NCI-H1436 (cell line): Measurements from ENCODE around the gene KCNK1.

Experiments used
- DNase-seq: peaks from one replicate; lab custom pipeline; 2025; lab: John Stamatoyannopoulos, UW

Gene KCNK1

DNA sequence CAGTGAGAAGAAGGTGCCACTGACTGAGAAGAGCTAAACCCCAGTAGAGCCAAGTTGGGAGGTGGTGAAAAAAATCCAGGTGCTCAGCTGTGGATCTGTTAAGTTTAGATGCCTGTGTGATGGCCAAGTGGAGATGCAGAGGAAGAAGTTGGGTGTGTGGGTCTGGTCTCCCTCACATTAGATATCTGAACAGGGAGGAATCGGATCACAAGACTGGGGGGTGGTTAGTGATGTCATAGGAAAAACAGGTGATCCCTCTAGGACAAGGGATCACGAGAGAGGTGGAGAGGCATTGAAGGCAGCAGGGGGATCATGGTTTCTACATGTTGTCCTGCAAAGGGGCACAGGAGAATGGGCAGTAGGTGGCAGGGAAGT is 22.6 kb downstream of the KCNK1 start:
- no peak for DNase-seq

DNA sequence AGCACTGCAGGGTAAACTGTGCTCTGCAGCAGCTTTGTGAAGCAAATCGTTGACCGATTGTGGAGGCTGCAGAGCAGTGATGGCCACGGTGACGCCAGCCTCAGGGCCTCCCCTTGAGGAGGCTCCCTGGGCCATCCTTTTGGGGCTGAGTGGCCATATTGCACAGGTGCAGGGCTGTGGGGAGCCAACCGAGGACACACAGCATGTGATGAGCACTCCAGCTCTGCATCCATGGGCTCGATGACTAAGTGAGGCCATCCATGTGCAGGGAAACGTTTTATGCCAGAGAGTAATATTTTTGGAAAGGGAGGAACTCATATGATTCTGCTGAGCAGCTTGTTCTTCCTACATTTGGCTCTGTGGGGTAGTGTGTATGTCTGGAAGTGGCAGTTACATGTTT is 24.6 kb downstream of the KCNK1 start:
- no peak for DNase-seq

DNA sequence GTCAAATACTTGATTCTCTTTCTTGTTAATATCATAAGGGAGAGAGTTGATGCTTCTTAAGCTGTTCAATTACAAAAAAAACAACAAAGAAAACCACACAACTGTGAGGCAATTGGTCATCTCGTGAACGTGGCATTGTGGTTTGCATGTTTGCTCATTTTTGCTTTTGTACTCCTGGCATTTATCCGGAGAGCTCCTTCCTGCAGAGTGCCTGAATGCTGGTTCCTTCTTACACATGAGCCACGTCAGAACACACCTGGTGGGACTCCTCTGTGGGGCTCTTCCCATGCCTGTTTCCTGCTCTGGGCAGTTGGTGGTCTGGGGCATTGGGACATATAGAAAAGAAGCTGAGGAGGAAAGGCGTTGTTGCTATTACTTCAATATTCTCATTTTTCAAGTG is 25.7 kb downstream of the KCNK1 start:
- no peak for DNase-seq

DNA sequence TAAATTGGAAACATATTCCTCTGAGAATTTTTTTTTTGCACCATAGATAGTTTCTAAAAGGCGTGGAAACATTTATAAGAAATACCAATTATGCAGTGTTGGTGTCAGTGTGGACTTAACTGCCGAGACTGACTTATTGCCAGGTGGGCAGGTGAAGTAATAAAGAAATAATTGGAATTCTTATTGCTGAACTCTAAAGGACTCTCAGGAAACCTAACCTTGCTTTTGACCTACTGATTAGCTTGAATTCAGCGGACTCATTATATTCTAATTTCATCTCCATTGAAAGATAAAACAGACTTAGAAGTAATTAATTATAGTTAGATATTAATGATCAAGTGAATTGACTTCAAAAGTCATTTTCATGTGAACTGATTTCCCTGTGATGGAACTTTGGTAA is 26.3 kb downstream of the KCNK1 start:
- no peak for DNase-seq

DNA sequence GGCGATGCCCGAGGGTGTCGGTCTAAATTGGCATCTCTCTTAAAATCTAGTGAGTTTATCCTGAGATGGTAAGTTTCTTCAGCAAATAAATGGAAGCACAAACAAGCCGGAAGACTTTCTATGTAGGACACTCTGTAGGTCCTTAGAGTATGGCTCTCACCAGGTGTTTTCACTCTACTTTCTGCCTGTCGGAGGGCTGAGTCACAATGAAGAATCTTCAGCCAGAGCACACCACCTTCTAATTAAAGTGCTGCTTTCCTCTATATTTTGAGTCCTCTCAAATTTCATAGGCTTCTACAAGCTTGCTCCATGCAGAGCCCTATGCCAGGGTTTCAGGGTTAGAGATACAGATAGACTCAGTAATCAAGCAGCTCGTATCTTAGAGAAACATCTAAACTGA is 27.1 kb downstream of the KCNK1 start:
- no peak for DNase-seq

DNA sequence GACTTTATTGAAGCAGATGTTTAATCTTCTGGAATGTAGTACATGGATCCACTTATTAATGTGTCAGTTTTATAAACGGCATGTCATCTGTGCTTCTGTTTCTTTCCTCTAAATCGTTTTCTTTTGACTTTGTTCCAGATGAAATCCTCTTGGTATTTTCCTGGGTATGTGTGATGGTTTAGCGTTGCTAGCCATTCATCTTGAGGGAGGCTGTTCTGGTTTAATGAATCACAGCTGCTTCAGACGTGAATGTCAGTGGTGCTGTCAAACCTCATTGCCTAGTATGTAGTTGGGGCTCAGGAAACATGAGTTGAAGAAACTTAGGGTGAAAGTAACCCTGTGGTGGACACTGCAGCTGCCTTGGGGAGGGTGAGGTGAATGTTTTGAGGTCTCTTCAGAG is 33.2 kb downstream of the KCNK1 start:
- DNase-seq, result no peak

DNA sequence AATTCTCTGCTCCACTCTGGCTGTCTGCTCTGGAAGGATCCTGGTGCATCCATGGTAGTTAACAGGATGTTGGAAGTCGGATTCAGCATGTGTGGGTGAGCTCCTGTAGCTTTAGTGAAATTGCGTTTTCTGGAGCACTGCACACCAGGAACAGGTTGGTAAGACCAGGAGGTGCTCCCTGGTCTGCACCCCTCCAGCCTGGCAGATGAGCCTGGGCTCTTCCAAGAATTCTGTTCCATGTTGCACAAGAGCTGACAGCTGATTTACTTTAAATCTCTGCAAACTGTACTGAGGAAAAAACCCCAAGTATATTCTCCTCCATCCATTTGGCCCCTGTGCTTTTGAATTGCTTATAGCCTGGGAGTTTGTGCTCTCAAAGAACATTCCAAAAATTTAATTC is 33.7 kb downstream of the KCNK1 start:
- no peak for DNase-seq

DNA sequence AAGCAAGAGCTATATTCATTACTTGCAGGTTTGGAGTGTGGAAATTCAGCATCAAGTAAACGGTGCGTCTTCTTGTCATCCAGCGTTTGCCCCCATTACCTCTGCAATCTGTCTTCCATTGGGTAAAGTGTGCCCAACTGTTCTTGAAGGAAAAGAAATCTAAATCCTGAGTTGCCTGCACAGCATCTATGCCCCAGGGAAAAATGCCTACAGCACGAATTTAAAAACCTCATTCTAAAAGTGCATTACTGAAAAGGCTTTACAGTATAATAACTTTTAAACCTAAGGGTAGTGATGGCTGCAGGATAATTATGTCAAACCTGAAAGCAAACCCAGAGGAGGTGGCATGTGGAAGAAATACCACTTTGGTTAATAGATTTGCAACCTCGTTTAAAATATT is 37.2 kb downstream of the KCNK1 start:
- DNase-seq, result no peak

DNA sequence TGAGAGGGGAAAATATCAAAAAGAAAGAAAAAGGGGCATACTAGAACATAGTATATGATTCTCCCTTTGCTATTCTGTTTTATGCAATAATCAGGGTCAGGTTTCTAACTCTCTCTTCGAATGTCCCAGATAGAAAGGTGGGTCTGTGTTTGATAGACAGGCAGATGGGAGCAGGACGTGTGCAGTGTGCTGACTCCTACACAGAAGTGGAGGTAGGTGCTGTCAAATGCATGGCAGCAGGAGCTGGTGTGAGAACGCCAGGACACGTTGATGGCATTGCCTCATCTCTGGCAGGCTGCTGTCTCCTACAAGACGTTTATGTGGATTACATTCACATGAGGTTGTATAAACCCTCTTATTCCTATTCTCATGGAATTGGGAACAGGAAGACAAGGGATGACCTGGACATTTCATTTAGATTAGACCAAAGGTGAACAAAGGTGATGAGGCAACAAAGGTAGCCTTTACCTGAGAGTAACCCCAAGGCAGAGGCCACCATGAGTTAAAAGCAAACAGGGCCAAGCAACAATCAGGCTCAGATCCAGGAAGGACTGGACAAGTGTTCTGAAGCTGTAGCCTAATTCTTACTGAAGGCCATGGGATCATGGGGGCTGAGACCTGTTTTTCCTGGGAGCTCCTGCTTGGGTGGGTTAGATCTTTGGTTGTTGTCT is 37.8 kb downstream of the KCNK1 start:
- no peak for DNase-seq

DNA sequence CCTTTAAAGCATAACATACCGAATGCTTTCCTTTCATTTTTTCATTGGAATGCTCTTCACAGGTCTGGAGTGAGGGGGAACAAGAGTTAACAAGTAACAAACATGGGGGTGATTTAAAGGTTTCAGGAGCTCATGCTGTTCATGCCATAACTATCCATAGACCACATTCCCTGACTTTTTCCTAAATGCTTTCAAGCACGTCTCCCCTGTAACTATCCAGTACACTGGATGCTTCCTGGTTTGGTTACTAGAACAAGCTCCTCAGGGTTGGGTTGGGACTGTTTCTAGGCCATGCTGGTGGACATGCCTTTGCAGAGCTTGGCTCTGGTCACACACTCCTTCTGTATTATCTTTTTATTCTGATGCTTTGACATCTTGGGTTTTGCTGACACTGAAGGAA is 38.6 kb downstream of the KCNK1 start:
- DNase-seq, result no peak

DNA sequence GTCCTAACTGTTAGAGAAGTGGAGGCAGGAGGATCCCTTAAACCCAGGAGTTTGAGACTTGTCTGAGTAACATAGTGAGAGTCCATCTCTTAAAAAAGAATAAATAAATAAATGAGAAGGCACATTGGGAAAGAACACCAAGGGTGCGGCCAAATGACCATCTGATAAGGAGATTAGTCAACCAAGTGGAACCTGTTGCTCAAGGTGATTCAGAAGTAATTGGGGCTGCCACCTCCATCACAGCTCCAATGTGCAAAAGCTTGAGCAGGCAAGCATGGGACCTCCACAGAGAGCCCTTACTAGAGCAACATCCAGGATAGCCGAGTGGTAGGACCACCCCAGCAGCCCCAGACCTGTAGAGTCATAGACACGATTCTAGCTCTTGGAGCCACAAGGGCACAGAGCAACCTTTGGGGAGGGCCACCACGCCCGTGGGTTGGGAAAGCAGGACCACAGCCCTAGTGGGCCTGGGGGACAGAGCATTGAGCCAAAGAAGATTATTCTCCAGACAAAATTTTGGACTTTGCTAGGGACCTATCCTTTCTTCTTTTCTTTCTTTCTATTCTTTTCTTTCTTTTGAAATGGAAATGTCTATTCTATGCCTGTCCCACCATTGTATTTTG is 40.9 kb downstream of the KCNK1 start:
- no peak for DNase-seq

DNA sequence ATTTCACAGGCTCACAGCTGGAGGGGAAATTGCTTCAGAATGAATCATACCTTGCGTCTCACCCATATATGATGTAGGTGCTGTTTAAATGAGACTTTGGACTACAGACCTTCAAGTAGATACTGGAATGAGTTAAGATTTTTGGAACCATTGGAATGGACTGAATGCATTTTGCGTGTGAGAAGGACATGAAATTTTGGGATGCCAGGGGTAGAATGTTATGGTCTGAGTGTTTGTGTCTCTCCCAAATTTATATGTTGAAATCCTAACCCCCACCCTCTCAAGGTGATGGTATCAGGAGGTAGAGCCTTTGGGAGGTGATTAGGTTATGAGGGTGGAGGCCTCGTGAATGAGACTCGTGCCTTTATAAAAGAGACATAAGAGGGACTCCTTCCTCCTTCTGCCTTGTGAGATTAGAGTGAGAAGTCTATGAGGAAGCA is 41.4 kb downstream of the KCNK1 start:
- DNase-seq, result no peak

DNA sequence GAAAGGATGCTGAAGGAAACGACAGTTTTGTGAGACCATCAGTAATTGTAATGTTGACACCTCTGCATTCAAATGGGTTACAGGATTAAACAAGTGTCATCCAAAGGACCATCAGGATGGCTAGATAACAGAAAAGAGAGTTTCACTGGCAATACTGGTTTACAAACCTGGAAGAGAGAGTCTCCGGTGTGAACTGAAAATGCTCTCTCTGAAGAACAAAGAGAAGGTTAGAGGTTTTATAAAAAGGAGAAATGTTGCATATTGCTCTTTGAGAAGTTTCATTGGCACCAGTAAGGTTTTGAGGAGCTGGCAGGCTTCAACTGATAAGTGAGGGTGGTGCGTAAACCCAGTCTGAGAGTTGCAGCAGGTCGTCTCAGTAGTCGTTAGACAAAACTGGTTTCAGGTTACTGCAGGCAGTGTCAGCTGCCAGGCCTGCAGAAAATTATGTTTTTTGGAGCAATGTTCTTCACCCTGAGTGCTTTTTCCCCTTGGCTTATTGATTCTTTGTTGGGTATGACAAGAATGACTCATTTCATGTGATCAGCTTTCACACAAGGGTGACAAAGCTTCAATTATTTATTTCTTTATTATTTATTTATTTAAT is 42.2 kb downstream of the KCNK1 start:
- peak; percentile 20 for DNase-seq

DNA sequence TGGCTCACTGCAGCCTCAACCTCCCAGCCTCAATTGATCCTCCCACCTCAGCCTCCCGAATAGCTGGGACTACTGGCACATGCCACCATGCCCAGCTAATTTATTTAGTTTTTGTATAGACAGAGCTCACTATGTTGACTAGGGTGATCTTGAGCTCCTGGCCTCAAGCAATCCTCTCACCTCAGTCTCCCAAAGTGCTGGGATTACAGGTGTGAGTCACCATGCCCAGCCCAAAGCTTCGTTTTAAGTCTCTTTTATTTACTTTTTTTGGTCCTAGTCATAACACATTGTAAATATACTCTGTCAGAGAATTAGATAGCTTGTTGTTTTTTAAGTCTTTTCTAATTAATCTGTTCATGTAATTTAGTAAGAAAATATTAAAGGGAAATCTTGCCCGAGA is 42.8 kb downstream of the KCNK1 start:
- no peak for DNase-seq

DNA sequence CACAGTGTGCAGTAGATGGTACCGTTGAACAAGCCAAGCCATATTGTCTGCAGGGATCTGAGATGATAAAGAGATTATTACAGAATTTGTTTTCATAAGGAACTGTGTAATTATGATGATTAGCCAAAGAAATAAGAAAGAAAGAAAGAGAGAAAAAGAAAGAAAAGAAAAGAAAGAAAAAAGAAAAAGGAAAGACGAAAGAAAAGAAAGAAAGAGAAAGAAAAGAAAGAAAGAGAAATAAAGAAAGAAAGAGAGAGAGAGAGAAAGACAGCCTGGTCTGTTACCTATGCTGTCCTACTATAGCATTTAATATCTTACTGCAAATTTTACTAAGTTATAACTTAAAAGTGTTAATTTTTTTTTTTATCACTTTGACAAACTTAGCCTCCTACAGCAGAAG is 43.6 kb downstream of the KCNK1 start:
- DNase-seq, result no peak

DNA sequence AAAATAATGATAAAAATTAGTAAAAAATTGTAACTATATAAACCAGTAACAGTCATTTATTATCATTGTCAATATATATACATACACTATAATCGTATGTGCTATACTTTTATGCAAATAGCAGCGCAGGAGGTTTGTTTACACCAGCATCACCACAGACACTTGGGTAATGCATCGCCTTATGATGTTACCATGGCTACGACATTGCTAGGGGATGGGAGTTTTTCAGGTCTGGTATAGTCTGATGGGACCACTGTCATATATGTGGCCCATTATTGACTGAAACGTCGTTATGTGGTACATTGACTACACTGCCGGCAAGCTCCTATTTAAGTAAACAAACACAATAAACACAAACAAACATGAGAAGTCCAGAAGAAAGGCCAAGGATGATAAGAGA is 45.6 kb downstream of the KCNK1 start:
- no peak for DNase-seq

DNA sequence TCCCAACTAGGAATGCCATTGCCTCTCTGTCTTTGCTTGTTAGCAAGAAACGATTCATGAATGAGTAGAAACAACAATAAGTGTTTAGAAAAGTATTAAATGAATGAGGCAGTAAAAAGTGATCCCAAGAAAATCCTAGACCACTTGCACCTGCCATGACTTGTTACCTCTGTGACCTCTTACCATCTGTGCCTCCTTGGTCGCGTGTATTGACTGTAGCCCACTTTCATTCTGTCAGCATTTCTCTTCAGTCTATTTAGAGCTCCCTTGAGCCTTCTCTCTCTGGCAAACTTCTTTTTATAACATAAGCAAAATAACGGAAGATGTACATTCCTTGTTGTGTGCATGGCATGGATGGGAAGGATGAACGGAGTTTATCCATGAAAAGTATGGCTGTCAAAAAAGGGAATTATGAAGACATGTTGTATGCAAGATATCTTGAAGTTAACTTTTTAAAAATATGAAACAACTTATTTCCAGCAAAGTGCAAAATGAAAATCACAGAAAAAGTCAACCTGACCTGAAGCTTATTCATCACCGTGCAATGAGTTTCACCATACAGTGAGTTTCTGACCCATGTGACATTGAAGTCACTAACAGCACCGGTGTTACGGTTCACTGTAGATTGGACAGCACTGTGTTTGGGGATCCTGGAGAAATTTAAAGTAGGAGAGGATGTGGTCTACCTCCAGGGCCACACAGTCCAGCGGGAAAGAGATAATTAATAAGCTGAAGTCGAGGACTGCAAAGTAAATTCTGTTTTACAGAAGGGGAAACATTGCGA is 47.7 kb downstream of the KCNK1 start:
- no peak for DNase-seq

DNA sequence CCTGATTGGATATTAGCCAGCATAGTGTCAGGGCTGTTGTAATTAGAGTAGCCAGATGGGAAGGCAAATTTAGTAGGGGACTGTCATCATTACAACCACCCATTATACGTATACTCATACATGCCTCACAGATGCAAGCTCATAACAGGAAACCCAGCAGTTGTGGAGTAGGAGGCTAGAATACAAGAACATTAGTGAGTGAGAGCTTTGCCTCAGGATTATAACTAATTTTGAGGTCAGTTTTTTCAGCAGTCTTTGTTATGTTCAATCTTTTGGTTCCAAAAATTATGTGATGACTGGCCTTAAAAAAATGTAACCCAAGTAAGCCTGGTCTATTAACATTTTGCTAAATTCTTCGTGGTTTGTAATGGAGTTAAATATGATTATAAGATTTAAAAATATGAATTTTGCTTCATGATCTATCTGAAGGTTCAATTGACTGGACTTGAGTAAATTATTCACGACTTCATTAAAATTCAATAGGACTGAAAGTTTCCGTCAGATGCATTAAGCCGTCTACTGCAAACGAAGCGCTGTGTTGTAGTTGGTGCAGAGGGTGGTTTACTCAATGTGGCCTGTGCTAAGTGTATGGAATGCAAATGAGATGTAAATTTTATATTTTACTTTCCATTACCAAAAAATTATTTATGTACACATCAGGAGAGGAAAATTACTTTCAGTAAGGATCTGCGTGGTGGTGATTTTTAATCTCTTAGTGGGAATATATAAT is 48.8 kb downstream of the KCNK1 start:
- no peak for DNase-seq

DNA sequence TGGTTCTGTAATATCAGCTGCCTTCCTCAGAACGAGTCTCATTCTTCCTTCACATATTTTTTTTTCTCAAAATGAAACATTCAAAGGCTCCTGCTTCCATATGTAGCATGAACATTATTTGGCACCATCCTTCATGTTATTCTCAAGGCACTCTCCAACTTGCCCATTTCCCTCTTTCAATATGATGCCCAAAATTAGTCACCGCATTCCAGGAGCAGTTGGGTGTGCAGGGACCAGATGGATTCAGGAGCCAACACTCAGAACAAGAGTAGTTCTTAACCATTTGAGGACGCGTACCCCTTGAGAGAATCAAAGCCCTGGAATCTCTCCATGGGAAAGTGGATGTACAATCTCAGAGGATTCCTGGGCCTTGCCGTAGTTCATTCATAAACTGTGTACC is 50.3 kb downstream of the KCNK1 start:
- no peak for DNase-seq

DNA sequence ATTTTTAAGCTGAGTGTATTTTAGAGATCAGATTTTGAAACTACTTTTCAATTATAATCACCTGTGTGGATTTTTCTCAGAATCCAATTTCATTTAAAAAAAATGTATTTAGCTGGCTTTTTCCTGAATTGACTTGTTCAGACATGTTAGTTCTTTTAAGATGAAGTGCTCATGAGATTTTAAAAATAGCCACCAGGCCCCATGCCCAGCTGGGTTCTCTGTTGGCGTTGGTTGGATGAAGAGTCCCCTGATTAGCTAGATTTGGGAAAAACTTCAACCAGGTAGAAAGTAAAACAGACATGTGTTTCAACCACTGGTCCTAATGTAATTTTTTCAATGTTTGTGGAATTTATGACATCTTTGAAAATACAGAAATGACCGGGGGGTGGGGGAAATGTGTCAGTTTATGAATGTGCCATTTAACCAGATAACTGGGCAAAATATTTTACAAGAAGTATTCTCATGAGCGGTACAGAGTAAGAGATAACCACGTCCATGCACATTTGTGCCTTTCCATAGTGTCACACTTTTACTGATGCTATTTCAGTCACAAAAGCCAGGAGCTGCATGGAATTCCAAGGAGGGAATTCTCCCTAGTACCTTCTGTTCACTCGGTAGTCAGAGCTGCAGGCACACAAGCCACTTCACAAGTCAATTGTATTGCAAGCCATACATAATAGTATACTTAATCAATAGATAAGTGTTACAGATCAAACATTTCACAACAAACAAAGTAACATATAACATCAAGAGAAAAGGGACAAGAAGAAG is 51.1 kb downstream of the KCNK1 start:
- DNase-seq, result no peak

DNA sequence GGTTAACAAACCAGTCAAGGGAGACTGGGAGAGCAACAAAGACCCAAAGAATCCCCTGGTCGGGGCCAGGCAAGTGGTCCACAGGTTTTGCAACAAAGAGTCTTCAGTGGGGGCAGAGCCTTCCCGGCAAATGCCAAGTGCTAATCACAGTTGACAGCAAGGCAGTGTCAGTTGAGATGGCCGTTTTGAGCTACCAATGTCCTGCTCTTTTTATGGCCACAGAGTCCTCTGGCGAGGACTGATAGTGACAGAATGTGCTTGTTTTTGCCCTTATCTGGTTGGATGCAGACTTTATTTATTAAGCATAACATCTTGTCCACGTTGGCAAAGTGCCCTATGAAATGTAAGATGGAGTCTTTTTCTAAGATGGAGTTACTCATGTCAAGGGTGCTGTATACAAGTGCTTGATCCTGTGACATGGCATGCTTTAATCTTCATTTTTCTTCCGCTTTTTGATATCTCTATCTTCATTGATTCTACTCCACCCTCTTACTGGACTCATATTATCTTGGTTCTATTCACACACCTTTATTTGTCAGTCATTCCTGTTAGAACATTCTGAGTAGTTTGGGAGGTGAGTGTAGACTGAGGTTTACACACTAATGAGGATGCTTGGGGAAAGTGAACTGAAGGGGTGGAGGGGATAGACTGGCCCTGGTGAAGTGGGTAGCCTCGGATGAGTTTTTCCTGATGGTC is 51.8 kb downstream of the KCNK1 start:
- DNase-seq, result no peak
